KOPT-K1 (cell line): ENCODE results near the gene BANF2.
"Not testable (repeated sequence)": the region's sequence is repeated elsewhere in the genome, so short reads cannot be mapped to it uniquely, and the experiment has no call there.

Experiments
- H3K27ac ChIP-seq: fragments of 200-600 bp; sonication (generic); 2 replicates; pipeline ENCODE4 v1.5.1; 2016; ENCODE audit warnings: antibody characterized with exemption, mild to moderate bottlenecking, low read depth, low read length; ENCODE audit not compliant: poor library complexity, severe bottlenecking
- H3K36me3 ChIP-seq: fragments of 200-600 bp; sonication (generic); 2 replicates; pipeline ENCODE4 v1.5.1; 2017; ENCODE audit warnings: antibody characterized with exemption, mild to moderate bottlenecking, low read length, moderate library complexity; ENCODE audit not compliant: insufficient read depth
- H3K9me3 ChIP-seq: fragments of 200-600 bp; sonication (generic); 2 replicates; pipeline ENCODE4 v1.5.1; 2017; ENCODE audit warnings: antibody characterized with exemption, low read length, mild to moderate bottlenecking; ENCODE audit not compliant: insufficient read depth, poor library complexity, severe bottlenecking

BANF2 gene

DNA sequence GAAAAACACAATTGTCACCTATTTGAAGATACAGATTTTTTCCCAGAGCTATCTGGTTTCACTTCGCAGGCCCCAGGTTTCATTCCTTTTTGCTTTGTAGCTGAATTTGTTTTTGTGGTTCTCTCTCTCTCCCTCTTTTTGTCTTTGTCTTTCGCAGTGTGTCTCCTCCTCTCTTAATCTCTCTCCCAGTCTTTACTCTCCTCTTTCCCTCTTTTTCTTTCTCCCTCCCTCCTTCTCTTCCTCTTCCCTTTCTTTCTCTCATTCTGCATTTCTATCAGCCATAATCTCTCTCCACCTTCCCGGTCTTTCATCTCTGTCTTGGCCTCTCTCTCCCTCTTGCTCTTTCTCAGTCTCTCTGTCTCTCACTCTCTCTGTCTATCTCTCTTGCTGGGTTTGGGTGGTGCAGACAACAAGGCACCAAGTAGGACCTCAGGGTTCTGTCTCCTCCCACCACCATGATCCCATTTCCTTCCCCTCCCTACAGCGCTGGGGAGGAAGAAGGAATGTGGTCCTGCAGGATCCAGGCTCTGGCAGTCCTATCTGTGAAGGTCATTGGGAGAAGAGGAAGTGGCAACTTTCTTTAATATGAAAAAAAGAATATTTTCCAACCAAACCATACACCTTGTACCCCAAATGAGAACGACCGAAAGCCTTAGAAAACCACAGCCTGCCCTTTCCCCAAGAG is 63.2 kb downstream of the BANF2 start:
- Histone ChIP-seq H3K9me3 (peaks cover 12% of the 10 kb centered on the region), H3K27ac (no peak overlapping the region), H3K36me3 (no peaks in the 10 kb centered on the region)

DNA sequence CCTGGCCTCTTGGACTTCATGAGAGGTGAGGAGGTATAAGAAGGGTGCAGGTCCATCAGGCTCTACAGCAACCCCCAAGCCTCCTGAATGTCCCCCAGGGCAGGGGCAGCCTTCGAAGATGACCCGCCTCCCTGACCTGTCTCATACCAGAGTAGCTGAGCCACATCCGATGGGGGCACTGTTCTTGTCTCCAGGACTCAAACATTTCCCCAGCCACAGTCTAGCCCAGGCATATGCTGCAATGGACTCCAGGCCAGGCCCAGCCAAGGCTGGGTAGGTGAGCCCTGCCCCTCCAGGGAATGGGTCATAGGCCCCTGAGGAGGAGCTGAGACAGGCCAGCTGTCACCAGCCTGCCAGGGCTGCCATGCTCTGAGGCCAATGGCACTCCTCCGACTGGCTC is 65.3 kb downstream of the BANF2 start:
- Histone ChIP-seq H3K9me3 (no peaks in the 10 kb centered on the region), H3K27ac (no peak overlapping the region), H3K36me3 (no peaks in the 10 kb centered on the region)

DNA sequence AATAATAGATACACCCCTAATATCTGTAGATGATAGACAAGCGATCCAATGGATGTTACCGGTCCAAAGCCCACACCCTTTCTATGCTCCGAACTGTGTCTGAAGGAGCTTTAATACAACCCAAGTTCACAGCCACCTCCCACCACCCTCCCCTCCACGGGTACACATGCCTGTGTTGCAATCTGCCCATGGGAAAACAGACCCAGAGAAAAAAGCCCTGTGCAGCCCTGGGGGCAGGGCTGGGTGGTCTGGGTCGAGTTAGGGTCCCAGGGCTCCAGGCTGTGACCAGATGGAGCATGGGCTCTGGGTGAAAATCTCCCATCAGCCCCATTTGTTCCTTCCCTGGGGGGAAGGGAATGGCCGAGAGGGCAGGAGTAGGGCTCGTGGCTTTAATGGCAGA is 65.8 kb downstream of the BANF2 start:
- no peaks in the 10 kb centered on the region for H3K36me3 ChIP-seq
- H3K9me3 ChIP-seq, result no peaks in the 10 kb centered on the region

DNA sequence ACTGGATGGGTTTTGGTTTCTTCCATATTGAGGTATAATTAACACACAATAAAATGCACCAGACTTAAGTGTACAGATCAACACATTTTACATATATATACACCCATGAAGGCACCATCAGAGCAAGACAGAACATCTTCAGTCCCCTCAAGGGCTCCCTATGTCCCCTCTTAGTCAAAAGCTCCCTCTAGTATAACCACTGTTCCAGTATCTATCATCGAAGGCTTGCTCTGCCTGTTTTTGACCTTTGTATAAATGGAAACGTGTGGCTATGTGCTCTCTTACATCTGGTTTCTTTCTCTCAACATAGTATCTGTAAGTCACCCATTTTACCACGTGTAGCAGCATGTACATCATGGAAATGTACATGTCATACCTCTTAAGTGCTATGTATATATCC is 66.5 kb downstream of the BANF2 start:
- H3K36me3 ChIP-seq, result no peaks in the 10 kb centered on the region
- no peak overlapping the region for H3K27ac ChIP-seq
- no peaks in the 10 kb centered on the region for H3K9me3 ChIP-seq

More for the DNA sequence above, 65.8 kb downstream of the BANF2 start:
- no peak overlapping the region for H3K27ac ChIP-seq

DNA sequence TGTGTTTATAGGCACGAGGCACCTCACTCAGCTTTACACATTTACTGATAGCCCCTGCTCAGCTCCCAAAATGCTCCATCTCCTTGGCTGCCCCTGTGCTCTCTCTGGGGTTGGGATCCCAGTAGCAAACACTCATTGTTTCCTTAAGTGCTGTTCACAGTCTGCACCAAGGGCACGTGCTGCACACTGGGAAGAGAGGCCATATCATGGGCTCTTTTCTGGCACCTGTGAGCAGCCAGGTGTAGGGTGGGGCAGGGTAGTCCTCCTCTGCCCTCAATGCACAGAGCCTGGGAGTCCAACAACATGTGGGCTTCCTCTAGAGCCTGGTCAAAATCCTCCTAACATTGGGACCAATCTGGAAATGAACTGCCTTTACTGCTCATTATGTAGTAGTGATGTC is 67.9 kb downstream of the BANF2 start:
- H3K36me3 ChIP-seq, result no peaks in the 10 kb centered on the region
- no peaks in the 10 kb centered on the region for H3K9me3 ChIP-seq
- no peak overlapping the region for H3K27ac ChIP-seq

DNA sequence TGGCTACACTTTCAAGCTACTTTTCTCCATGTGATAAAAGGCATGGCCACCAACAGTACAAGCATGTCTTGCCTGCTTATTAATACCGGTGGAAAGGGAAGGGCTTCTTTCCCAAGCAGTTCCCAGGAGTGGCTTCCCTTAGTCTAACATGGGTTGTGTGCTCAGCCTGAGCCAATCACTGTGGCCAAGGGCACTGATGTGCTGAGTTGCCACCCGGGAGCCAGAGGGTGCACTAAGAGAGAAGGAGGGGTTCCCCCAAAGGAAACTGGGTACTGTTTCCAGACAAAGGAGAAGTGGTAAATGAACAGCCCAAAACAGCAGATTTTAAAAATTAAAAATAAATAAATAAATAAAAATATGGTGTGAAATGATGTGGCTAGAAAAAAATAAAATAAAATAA is 68.5 kb downstream of the BANF2 start:
- H3K9me3 ChIP-seq, result no peaks in the 10 kb centered on the region
- H3K36me3 ChIP-seq, result no peaks in the 10 kb centered on the region
- no peak overlapping the region for H3K27ac ChIP-seq

DNA sequence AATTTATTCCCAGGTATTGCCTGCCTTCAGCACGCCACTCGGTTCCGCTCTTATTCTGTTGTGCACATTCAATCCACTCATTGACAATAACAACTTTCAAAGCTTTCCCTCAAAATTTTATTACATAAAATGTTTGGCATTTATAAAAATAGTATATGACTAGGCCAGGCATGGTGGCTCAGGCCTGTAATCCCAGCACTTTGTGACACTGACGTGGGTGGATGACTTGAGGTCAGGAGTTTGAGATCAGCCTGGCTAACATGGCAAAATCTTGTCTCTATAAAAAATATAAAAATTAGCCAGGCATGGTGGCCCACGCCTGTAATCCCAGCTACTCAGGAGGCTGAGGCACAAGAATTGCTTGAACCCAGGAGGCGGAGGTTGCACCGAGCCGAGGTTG is 70.0 kb downstream of the BANF2 start:
- not testable (repeated sequence) for H3K27ac ChIP-seq, H3K9me3 ChIP-seq, H3K36me3 ChIP-seq

DNA sequence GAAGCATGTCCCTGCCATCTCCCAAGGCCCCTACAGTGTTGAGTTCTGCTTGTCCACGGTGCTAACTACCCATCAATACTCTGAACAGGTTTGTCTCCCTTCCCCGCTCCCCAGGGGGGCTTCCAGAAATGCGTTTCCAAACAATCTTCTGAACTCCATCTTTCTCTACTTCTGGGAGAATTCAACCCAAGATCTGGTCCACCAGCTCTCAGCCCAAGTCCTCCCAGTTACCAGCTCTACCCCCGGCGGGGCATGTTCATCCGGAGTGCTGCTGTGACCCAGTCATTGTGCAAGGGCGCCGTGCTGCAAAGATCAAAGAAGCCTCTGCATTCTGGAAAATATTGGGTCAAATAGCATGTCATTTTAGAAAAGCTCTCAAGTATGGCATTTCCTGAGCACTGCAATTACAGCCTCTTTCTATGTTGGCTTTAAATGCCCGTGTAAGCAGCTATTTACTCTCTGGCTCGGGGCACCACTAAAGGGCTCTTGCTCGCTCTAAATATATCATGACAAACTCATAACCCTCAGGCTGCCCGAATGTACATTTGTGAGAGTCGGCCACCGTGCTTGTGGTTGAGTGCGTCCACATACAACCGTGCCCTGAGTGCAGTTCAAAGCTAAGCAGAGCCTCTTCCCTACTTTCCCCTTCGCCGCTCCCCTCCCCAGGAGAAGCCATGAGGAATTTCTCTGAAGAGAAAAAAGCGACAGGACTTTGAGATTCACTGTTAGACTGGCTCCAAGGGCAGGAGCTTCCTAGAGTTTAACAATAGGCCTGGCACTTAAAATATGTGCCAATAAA is 71.6 kb downstream of the BANF2 start:
- H3K27ac ChIP-seq, result no peak overlapping the region
- H3K9me3 ChIP-seq, result no peaks in the 10 kb centered on the region
- H3K36me3 ChIP-seq, result no peaks in the 10 kb centered on the region

DNA sequence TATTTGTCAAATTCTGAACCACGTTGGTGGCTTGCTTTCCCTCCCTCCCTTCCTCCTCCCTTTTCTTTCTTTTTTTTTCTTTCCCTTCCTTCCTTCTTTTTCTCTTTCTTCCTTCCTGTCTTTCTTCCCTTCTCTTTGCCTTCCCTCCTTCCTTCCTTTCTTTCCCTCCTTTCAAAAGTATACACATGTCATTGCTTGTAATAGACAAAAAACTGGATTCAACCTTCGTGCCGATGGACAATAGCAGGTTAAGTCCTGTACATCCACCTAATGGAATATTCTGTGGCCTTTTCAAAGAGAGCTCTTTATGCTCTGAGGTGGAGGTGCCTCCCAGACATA is 72.2 kb downstream of the BANF2 start:
- no peak overlapping the region for H3K27ac ChIP-seq
- H3K36me3 ChIP-seq, result no peaks in the 10 kb centered on the region
- no peaks in the 10 kb centered on the region for H3K9me3 ChIP-seq

DNA sequence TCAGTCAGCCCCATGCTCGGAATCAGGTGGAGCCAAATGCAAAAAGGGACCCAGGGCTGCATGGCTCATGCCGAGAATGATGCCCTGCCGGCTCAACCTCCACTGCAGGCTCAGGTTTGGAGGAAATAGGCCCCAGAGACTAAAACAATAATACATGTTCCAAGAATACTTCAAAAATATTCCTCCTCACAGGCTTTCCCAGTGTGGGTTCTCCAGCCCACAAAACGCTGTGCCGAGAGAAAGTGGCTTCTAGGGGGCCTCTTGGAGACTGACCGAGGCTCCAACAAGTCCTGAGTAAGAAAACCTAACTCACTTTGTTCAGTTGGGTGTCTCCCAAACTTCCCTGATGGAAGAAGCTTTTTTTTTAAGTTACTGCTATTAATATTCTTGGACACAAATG is 73.9 kb downstream of the BANF2 start:
- H3K27ac ChIP-seq, result no peak overlapping the region
- H3K36me3 ChIP-seq, result no peaks in the 10 kb centered on the region
- no peaks in the 10 kb centered on the region for H3K9me3 ChIP-seq

DNA sequence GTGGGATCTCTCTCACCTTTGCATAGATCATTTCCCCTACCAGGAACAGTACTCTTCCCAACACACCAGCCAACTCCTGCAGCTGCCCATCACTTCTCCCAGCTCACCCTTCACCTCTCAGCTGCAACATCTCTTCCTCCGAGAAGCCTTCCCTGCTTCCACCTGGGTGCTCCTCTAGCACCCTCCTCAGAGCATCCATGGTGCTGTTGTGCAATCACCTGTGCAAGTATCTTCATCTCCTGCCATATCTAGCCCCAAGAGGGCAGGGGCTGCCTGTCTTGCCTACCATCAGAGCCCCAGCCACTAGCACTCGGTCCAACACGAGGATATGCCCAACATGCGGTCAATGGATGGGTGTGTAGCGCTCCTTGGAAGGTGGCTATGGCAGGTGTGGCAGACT is 75.8 kb downstream of the BANF2 start:
- H3K36me3 ChIP-seq, result no peaks in the 10 kb centered on the region
- H3K27ac ChIP-seq, result no peak overlapping the region
- H3K9me3 ChIP-seq, result peaks cover 2% of the 10 kb centered on the region

DNA sequence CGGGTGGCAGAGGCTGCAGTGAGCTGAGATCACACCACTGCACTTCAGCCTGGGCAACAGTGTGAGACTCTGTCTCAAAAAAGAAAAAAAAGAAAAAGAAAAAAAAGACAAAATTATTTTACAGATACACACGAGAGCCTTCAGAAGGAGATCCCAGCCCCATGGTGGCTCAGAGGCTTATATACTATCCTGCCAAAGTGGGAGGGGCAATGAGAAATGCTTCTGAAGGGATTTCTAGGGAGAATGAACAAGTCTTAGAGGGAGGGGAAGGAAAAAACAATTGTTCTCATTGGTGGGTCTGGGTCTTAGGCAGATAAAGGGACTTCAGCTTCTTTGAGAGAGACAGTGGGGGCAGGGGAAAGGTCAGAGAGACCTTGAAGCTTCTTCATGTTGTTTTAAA is 76.8 kb downstream of the BANF2 start:
- Histone ChIP-seq H3K9me3 (peaks cover 5% of the 10 kb centered on the region), H3K27ac (no peak overlapping the region), H3K36me3 (no peaks in the 10 kb centered on the region)

DNA sequence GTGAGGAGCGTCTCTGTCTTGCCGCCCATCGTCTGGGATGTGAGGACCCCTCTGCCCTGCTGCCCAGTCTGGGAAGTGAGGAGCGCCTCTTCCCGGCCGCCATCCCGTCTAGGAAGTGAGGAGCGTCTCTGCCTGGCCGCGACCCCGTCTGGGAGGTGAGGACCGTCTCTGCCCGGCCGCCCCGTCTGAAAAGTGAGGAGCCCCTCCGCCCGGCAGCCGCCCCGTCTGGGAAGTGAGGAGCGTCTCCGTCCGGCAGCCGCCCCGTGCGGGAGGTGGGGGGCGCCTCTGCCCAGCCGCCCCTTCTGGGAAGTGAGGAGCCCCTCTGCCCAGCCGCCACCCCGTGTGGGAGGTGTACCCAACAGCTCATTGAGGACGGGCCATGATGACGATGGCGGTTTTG is 79.2 kb downstream of the BANF2 start:
- not testable (repeated sequence) for H3K36me3 ChIP-seq, H3K27ac ChIP-seq, H3K9me3 ChIP-seq

DNA sequence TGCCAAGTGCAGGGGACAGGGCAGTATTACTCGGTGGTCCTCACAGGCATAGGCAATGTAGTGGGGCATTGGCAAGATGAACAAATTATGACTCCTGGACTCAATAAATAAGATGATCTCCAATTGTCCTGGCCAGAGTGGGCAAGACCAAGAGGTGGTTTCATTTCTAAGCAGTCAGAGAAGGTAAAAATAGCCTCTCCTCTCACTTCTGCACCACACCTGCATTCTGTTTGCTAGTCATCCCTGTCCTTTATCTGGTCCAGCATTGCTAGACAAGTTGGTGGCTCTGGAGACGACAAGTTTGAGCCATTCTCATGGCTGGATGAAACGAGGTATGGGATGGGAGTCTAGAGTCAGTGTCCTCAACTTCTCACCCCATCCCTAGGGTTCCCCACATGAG is 83.0 kb downstream of the BANF2 start:
- Histone ChIP-seq H3K36me3 (no peaks in the 10 kb centered on the region), H3K27ac (no peak overlapping the region), H3K9me3 (peaks cover 5% of the 10 kb centered on the region)

DNA sequence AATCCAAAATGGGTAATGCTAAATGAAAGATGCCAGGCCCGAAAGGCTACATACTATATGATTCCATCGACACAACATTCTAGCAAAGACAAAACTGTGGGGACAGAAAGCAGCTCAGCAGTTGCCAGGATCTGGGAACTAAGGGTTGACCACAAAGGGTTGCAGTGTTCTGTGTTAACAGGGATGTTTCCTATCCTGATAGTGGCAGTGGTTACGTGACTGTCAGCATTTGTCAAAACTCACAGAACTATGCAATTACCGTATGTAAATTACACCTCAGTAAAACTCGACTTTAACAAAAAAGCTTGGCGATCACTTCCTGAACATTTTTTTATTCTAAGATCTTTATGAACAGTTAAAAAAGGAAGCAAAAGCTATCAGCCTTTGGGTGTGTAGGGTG is 83.9 kb downstream of the BANF2 start:
- H3K27ac ChIP-seq, result no peak overlapping the region
- peaks cover 5% of the 10 kb centered on the region for H3K9me3 ChIP-seq
- no peaks in the 10 kb centered on the region for H3K36me3 ChIP-seq

DNA sequence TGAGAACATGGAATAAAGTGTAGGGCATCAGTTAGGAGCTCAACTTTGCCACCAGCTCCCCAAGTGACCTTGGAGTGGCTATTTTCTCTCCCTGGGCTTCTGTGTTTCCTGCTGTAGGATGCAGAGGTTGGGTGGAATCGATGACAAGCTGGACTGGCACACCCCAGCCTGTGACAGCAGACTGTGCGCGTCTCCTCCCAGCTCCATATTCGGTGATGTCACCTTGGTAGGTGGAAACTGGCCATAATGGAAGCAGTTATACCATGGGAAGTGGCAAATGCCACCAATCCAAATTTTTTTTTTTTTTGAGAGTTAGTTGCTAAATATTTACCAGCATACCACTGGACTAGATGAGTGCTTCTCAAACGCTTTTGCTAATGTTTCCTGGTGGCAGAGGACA is 85.2 kb downstream of the BANF2 start:
- Histone ChIP-seq H3K36me3 (no peaks in the 10 kb centered on the region), H3K27ac (no peak overlapping the region), H3K9me3 (peaks cover 5% of the 10 kb centered on the region)
